GM18858 (cell line): ENCODE data around the gene OR13H1.
"Not testable (repeated sequence)": the region's sequence is repeated elsewhere in the genome, so short reads cannot be mapped to it uniquely, and the experiment has no call there.

Experiments used
- ATAC-seq: cut with Tn5 transposase; IDR thresholded peaks from one replicate; pipeline ENCODE4 v1.9.1; 2021; ENCODE audit not compliant: unreplicated experiment

The OR13H1 gene, protein sequence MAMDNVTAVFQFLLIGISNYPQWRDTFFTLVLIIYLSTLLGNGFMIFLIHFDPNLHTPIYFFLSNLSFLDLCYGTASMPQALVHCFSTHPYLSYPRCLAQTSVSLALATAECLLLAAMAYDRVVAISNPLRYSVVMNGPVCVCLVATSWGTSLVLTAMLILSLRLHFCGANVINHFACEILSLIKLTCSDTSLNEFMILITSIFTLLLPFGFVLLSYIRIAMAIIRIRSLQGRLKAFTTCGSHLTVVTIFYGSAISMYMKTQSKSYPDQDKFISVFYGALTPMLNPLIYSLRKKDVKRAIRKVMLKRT

DNA sequence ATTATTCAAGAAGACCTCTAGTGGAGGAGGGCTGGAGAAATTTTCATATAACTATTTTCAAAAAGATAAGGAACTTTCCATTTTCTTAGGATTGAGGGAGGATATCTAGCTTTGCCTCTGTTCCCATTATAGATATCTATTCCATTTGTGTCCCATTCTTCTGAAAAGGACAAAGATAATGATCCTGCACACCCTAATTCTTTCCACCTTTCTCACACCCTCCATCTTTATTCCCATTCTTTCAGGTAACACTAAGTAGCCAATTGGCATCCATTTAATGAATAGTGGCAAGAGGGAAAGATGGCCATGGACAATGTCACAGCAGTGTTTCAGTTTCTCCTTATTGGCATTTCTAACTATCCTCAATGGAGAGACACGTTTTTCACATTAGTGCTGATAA lies at the start of gene OR13H1:
OR13H1 (plus strand) TSS at position 301 of the 400 bp plus-strand sequence; CDS start at position 301, 0 bp downstream.
- no peak for ATAC-seq

DNA sequence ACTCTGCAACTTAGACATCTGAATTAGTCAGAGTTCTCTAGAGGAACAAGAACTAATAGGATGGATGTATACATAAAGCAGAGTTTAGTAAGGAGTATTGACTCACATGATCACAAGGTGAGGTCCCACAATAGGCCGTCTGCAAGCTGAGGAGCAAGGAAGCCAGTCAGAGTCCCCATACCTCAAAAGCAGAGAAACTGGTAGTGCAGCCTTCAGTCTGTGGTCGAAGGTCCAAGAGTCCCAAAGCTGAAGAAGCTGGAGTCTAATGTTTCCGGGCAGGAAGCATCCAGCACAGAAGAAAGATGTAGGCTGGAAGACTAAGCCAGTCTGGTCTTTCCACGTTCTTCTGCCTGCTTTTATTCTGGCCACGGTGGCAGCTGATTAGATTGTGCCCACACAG lies 42.3 kb upstream of the OR13H1 start:
- not testable (repeated sequence) for ATAC-seq

DNA sequence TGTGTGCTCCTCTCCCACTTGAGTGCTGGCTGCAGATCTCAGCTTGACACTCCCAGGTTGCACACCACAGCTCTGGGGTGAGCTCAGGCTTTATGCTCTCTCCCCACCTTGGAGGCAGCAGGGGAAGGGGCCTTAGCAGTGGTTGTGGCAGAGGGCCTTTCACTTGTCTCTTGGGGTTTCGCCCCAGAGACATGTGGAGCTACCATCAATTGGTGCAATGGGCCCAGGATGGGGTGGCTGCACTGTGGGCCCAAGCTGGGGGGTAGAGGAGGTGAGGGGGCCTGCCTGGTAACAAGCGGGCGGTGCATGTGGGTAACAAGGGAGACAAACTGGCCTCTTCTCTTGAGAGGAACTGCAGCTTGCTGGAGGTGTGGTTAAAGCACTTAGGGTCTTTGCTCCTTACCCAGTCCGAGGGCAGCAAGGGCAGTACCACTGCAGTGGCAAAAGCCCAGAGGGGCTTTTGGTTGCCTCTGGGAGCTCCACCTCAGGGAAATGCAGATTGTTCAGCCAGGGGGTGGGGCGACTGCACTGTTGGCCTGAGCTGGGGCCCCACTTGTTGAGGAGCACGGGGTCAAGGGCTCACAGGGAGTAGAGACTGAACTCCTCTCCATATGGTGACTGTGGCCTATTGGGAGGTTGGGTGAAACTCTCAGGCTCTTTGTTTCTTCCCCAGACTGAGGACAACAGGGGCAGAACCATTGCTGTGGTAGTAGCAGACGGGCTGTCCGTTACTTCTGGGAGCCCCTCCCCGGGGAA lies 30.5 kb upstream of the OR13H1 start:
- no peak for ATAC-seq

DNA sequence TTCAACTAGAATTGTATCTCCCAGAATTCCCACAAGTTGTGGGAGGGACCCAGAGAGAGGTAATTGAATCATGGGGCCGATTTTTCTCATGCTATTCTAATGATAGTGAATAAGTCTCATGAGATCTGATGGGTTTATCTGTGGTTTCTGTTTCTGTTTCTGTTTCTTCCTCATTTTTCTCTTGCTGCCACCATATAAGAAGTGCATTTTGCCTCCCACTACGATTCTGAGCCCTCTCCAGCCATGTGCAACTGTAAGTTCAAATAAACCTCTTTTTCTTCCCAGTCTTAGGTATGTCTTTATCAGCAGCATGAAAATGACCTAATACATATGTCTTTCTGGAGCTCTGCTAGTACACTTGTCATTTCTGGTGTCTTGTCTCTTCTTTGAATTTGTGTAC lies 22.1 kb upstream of the OR13H1 start:
- ATAC-seq = no peak

DNA sequence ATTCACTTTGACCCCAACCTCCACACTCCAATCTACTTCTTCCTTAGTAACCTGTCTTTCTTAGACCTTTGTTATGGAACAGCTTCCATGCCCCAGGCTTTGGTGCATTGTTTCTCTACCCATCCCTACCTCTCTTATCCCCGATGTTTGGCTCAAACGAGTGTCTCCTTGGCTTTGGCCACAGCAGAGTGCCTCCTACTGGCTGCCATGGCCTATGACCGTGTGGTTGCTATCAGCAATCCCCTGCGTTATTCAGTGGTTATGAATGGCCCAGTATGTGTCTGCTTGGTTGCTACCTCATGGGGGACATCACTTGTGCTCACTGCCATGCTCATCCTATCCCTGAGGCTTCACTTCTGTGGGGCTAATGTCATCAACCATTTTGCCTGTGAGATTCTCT lies 344 bp downstream of the OR13H1 start:
- ATAC-seq = no peak

DNA sequence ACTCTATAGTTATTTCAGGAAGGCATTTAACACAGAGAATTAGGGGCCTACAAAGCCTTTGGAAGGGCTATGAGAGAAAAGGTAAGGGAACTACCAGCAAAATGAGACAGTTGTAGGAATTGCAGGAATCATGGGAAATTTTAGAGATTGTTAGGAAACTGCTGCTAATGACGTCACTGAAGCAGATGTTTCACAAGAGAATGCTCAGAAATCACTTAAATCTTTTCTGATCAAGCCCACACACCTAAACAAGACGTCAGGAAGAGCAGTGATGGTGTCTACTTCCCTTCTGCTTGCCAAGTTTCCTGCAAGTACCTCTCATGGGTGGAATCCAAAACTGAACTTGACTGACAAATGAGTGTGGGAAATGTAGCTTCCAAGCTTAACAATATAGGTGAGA lies 5.1 kb downstream of the OR13H1 start:
- no peak for ATAC-seq

DNA sequence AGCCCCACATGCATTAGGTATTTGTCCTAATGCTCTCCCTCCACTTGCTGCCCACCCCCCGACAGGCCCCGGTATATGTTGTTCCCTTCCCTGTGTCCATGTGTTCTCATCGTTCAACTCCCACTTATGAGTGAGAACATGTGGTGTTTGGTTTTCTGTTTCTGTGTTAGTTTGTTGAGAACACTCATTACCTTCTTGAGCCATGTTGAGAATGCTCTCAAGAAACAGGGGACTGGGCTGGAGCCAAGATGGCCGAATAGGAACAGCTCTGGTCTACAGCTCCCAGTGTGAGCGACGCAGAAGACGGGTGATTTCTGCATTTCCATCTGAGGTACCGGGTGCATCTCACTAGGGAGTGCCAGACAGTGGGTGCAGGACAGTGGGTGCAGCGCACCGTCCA lies 8.6 kb downstream of the OR13H1 start:
- ATAC-seq = not testable (repeated sequence)

DNA sequence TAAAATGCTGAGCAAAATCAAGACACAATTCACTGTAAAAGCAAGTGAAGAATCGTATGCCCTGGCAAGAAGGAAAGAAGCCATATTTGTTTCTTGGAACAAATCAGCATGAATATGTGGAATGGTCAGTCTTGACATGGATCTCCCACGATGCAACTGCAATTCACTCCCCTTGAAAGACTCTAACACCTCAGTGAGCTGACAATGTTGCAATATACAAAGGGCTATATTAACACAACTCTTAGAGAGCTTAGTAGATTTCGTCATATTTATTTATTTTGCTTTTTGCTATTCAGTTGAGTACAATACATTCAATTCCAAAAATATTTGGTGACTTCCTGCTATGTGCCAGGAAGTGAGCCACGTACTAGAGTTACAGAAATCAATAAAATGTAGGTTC lies 14.7 kb downstream of the OR13H1 start:
- ATAC-seq = no peak

DNA sequence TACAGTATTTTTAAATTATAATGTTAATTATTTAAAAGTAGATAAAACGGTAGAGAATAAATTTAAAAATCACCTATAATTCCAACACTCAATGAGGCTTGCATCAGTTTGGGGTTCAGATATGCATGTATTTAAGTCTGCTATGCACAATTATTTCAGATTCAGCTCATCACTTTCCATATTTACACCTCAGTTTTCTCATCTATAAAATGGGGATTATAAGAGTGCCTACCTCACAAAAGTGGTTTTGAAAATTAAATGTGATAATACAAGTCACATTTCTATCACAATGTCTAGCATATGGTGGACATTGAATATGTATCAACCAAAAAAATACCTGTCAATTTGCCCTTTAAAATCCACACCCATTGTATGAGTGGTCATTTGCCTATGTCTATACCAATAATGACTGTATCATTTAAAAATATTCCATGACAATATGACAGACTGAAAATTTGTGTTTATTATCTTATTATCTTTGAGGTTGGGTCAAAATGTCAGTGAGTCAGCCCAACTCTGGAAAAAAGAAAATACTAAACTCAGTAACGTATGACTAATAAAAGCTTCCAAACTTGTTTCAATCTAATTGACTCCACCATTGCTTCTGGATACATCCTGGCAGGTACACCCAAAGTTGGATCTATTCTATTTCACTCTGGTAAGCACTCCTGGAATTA lies 20.8 kb downstream of the OR13H1 start:
- ATAC-seq = no peak

DNA sequence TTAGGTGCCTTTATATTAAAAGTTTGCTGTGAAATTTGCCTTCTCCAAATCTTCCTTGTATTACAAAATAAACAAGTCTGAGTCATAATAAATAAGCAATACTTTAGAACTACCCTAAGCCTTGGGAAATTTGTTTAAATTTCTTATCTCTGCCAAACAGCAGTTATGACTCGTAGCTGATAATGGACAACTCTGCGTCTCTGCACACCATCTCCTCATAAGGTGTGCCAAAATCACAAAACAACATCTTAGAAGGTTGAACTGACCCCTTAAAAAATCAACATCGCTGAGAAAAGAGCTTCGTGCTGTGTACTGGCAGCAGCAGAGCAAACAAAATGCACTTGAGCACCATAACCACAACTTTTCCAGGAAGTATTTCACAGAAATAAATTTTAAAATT lies 22.0 kb downstream of the OR13H1 start:
- no peak for ATAC-seq

DNA sequence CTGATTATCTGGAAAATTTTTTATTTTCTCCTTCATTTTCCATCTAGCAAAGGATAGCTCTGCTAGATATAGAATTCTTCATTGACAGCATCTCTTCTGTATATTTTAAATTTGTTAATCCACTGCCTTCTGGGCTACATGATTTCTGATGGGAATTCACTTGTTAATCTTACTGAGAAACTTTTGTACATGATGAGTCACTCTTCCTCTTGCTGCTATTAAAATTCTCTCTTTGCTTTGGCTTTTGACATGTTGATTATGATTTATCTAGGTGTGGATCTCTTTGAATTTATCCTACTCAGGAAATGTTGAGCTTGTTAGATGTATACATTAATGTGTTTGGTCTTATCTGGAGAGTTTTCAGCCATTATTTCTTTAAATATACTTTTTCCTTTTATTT lies 27.5 kb downstream of the OR13H1 start:
- no peak for ATAC-seq

DNA sequence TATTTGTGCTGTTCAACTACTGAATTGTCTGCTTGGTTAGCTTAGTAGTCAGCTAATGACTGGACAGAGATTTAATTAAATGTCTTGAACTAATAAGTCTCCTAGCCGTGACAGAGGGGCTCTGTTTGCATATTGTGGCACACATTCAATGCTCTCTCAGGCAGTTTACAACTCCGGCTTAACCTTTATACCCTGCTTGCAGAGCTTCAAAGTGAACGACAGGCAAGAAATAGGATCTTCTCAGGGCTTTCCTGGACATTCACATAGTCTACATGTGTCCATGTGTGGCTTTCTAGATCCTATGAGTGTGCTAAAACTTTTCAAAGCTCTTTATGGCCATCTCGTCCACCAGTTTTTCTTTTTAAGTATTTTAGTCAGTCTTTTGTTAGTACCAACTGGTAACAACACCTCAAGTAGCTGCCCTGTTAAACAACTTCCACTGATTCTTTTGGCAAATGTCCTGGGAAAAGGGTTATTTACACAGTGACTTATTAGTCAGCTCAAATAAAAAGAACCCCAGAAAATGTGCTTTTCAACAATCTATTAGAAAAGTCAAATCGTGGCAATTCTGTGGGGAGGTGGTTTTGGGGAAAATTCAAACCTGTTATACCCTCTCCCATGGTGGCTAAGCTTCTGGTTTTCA lies 28.6 kb downstream of the OR13H1 start:
- no peak for ATAC-seq

DNA sequence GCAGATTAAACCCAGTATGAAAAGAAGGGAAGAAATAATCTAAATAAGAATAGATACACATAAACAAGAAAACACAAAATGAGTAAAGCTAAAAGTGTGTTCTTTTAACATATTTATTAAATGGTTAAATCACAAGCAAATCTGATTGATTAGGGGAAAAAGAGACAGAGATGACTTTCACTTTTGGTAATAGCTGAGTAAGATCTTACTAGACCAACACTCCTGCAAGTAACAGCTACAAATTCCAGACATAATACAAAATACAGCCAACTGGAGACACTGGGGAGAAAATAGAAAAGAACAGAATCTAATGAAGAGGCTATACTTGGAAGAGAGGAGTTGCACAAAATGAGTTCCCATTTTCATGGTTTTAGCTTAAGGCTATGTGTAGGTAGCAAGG lies 33.5 kb downstream of the OR13H1 start:
- ATAC-seq = no peak

DNA sequence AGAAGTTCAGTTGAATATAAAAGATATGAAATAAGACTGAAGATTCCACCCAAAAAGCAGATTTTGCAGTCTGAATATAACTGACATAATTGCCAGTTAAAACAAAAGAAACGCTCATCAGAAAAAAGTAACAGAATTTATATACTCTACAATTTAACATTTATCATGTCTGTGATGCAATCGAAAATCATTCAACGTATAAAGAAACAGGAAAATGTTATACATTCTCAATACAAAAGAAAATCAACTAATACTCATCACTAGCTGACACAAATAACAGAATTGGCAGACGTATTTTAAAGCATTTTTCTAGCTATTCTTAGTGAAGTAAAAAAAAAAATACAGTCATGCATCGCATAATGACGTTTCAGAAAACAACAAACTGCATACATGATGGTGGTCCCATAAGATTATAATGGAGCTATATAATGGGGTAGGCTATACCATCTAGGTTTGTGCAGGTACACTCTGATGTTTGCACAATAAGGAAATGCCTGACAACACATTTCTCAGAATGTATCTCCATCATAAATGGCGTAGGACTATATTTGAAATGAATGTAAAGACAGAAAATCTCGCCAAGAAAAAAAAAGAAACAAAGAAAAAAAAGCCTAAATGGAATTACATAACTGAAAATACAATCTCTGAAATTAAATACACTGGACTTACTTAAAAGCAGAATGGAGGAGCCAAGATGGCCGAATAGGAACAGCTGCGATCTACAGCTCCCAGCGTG lies 34.3 kb downstream of the OR13H1 start:
- ATAC-seq = no peak

DNA sequence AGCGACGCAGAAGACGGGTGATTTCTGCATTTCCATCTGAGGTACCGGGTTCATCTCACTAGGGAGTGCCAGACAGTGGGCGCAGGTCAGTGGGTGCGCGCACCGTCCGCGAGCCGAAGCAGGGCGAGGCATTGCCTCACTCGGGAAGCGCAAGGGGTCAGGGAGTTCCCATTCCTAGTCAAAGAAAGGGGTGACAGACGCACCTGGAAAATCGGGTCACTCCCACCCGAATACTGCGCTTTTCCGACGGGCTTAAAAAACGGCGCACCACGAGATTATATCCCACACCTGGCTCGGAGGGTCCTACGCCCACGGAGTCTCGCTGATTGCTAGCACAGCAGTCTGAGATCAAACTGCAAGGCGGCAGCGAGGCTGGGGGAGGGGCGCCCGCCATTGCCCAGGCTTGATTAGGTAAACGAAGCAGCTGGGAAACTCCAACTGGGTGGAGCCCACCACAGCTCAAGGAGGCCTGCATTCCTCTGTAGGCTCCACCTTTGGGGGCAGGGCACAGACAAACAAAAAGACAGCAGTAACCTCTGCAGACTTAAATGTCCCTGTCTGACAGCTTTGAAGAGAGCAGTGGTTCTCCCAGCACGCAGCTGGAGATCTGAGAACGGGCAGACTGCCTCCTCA lies 35.0 kb downstream of the OR13H1 start:
- not testable (repeated sequence) for ATAC-seq

DNA sequence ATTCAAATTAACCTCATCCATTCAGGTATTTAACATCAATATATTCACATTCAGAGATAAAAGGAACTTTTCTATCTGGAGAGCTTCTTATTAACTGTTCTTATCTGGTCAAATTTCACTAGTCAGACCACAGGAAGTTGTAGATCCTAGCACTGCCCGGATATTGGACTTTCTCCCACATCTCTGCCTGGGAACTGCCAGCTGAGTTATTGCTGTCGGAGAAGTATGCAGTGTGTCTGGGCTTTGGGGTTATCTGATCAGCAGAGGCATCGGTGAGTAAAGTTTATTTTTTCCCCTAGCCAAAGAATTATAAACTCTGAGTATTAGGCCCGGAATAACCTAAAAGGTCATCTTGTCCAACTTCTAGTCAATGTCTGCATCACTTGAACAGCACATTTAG lies 45.1 kb downstream of the OR13H1 start:
- ATAC-seq = no peak
